KBM-7 (cell line): Measurements from ENCODE around the gene MRPS24.
A peak's percentile ranks its signal among the peaks of the same experiment; 100 is the strongest.

Experiments
- DNase-seq: peaks from one replicate; pipeline ENCODE4 v3.0.0-alpha.2; 2015
- in situ Hi-C: fragments of 300-500 bp; cut with MboI; formaldehyde crosslinking; loops from 2 replicates; pipeline ENCODE4 v1.14.3; 2020; ENCODE audit warnings: low sequenced_read_pairs, low pct_unique_long_range_greater_than_20kb, mixed read lengths

The MRPS24 gene

DNA sequence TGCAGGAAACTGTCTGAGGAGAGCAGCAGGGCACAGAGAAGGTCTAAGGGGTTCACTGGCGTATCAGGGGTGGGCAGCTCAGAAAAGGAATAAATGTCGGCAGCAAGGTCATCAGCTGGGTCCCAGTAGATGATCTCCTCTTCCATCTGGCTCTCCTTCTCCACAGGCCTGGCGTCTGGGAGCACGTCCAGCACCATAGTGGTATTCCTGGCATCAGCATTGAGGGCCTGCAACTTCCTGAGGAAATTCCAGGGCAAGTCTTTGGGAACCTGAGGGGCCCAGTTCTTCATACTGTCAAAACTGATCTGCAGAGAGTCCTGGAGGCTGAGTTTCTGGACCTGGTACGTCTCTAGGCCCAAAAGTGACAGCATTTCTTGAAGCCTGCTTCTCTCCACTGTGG is 9.6 kb upstream of the MRPS24 start:
- no peak for DNase-seq
- in situ Hi-C loops: no loop called here

DNA sequence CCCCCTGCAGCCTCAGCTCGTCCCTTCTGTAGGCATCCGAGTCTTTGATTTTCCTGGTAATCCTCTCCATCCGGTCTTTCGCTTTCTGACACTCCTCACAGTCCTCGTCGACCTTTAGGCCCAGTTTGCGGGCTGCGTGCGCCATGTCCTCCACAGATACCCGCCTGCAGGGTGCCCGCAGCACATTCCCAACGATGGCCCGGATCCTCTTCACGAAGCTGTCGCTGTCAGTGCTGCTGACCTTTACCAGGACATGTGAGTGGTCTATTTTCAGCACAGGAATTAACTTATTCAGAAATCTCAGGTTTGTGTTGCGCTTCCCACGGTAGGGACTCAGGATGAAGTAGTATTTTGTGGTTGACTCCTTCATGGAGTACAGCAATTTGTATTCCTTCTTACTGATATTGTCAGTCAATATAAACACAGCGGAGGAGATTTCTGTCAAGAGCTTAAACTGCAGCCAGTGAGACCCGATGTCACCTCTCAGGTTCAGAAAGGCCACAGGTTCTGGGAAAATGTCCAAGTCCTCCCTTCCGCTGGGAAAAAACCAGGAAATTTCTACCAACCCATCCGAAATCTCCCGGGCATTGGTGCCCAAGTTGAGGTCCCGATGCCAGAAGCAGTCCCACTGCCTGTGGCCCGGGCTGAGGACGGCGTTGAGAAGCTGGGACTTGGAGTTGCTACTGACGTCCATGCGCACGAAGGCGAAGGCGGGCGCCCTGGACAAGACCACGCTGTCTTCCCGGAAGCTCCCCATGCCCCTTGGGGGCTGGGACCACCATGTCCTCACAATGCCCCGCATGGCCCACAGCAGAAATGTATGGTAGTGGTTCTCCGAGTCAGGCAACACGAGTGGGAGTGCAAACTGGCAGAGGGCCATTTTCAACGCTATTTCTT is 8.9 kb upstream of the MRPS24 start:
- no peak for DNase-seq
- in situ Hi-C loops: no loop called here

DNA sequence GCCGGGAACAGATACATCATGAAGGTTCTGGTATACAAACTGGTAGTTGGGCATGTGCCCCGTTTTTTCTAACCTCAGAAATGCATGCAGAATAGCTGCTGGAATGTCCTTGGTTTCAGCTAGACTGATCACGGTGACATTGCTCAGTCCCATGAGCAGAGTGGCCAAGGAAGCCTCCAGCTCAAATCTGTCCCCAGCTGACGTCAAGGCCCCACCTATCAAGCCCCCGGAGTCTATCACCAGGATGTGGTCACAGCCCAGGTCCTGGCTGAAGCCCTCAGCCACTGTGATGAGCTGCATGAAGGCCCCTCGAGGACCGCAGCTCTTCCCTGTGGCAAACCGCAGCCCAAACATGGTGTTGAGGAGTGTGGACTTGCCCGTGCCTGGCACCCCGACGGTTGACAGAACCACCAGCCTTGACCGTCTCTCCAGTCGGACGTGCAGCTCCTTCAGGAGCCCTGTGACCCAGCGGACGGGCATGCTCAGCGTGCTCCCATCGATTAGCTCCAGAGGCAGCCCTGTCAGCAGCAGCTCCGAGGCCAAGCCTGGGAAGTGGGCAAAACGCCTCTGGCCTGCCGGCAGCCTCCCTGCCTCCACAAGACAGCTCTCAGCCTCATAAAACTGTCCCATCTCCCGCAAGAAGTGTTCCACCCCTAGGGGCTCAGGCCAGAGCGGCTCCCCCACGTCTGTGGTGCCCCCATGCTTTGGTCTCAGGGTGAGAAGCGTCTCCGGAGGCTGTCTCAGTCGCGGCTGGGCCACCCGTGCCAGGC is 7.8 kb upstream of the MRPS24 start:
- no peak for DNase-seq
- in situ Hi-C loops: no loop called here

DNA sequence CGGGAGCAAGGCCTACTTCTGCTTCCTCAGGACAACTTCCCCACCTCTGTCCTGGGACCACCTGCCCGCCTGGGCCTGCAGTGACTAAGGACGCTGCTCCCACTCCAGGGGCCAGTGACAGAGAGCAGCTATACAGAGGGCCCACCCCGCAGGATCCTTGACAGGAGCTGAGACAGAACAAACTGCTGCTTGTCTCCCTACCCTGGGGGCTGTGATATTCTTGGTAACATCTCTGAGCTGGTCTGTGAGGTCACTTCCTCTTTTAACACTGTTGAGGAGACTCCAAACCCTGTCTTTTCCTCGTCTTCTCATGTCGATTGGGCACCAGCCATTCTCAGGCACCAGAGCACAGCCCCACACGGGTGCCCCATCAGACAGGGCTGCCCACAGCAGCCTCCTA is 6.9 kb upstream of the MRPS24 start:
- peak; percentile 54 for DNase-seq
- in situ Hi-C loops: no loop called here

DNA sequence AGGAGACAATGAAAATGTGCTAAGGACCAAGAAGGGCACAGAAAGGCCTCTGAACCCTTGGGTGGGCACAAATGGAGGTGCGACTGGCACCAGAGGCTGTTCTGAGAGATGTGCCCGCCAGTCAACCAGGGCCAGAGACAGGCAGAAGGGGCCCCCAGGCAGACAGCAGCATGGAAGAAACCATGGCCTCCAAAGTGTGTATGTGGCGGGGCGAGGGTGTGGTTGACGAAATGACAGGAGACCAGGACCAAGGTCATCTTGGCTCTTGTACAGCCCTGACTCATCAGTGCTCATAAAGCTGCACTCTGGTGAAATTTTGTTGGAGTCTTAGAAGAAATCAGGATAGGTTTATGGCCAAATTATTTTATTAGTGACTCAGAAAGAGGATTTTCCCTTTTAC is 4.0 kb upstream of the MRPS24 start:
- DNase-seq: no peak
- in situ Hi-C loops: no loop called here

DNA sequence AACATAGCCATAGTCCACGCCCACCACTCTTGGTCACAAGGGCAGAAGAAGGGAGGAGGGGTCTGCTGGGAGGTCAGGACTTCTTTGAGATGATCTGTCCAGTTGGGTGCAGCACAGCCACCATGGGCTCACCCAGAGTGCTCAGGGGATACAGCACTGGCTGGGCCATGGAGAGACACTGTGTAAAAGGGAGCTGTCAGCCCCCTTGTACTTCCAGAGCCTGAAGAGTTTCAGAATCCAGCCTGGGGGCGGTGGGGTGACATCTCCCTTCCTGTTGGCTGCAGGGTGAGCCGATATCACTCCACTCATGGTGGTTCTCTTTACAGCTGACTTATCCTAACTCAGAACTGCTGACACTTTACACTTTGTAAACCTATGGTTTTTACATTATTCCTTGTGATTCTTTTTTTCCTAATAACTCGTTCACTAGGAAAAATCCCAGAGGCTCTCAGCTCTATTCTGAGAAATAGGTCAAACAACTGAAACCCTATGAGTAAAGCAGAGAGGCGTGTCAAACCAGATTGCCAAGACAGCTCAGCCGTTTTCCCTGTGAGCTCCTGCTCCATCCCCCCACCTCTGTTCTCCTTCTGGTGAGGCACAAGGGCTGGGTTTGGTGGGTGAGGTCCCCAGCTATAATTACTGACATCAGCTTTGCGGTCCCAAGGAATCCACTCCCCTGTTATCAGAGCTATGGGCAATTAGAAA is 3.2 kb upstream of the MRPS24 start:
- no peak for DNase-seq
- in situ Hi-C loops: no loop called here

DNA sequence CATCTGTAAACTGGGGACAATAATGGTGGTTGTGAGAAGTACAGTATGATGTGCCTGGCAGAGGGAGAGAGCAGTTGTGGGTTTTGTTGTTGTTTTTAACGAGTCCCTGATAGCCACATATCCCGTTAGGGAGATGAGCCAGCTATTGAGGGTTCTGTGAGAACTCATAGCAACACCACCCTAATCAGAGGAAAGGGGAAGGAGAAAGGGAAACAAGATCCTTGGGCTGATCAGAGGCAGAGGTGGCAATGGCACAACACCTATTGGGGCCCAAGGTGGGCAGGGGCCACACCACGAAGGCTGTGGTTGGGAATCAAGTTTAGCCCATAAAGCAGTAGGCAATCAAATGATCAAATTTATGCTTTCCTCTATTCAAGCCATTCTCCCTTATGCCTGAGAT is 1.7 kb upstream of the MRPS24 start:
- in situ Hi-C loops: no loop called here
- no peak for DNase-seq

DNA sequence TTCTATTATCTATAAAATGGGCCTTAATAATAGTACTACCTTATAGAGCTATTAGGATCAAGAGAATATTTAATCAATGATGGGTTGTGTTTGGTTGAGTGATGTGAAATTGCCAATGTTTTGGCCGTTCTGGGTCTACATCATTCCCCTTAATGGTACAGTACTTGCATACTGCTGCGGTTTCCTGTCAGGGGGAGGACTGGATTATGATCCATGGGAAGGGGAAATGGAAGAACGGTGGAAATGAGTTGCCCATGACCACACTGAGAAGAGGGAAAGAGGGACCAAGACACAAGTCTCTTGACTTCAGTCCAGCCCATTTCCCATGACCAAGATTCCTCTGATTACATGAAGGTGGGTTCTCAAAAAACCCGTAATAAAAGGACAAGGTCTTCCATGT is 999 bp upstream of the MRPS24 start:
- in situ Hi-C loops: no loop called here
- no peak for DNase-seq

DNA sequence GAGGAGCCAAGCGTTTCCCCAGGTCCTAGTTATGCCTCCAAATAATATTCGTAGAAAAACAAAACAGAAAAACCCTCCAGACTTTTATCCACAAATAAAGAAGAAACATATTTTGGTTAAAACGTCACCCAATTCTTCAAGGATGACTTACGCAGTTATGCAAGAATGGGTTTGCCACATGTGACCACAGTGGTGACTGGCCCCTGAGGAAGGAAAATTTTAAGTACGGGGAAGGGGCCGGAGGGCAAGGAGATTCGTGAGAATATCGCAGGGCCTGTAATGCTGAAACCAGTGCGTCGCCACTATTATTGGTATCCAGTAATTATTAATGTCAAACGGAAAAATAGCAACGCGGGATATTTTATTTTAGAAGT is 537 bp upstream of the MRPS24 start:
- DNase-seq: no peak
- in situ Hi-C loops: no loop called here

DNA sequence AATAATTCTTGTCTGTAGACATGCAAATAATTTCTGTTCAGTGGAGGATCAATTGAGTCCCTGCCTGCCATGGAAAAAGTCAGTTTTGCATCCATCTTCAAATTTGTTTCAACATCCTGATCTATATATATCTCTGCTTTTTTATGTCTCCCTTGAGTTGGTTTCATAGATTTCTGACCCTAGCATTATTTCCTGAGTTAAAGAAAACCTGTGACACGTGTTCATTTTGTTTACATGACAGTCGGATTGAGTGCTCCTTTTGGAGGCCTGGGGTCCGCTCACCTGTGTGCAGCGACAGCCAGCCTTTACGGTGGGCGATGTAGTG is 674 bp downstream of the MRPS24 start:
- in situ Hi-C loops: no loop called here
- DNase-seq: peak; percentile 12

DNA sequence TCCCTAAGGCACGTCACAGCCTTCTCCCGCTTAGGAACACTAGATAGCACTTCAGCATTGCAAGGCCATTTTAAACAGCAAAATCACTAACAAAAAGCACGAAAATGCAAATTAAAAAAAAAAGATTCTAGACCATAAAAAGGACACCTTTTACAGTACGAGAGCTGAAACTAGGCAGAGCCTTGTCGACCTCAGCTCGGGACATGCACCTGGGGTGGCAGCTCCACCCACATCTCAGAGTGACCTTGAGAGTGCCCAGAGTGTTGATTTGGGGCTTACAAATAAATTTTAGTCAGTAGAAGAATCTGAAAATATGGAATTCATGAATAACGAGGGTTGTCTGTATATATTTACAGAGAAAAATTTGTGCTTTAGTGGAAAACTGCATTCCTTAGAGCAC is 1.1 kb downstream of the MRPS24 start:
- DNase-seq: no peak

DNA sequence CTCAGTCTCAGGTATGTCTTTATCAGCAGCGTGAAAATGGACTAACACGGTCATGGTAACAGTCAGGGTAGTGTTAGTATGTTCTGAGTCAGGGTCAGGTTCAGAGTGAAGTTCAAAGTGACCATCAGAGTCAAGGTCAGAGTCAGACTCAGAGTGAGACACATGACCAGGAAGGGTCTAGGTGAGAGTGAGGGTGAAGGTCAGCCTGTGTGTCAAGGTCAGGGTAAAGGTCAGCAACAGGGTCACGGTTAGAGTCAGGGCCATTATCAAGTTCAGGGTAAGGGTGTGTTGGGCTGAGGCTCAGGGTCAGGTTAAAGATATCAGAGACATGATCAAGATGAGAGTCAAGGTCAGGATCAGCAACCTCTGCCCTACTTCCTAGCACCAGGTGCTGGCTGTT is 4.0 kb downstream of the MRPS24 start:
- in situ Hi-C loops: no loop called here

More for the DNA sequence above, 1.1 kb downstream of the MRPS24 start:
- in situ Hi-C loops: no loop called here

DNA sequence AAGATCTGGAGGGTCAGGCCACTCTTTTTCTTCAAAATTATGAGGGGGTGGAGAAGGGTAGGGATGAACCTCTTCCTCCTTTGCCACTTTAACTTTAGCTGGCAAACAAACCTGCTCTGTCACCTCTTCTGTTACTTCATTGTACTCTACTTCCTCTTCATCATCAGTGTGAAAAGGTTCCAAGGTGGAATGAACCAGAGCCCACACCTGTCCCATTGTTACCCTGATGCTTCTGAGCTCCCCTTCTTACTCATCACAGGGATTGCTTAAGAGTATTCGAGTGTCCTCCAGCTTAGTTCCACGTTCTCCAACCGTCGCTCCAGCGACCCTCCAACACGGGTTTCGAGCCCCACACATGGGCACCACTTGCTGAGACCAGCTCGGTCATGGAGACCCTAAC is 5.2 kb downstream of the MRPS24 start:
- in situ Hi-C loops: no loop called here
- no peak for DNase-seq

More for the DNA sequence above, 4.0 kb downstream of the MRPS24 start:
- no peak for DNase-seq

DNA sequence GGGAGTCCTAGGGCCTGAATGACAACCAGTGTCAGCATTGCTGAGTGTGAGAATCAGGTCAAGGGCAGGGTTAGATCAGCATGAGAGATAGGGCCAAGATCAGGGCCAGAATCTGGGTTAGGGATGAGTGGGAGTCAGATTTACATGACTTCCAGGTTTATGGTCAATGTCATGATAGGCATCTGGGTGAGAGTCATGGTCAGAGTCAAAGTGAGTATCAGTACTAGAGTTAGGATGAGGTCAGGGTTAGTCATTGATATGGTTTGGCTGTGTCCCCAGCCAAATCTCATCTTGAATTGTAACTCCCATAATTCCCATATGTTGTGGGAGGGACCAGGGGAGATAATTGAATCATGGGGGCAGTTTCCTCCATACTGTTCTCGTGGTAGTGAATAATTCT is 12.3 kb downstream of the MRPS24 start:
- in situ Hi-C loops: no loop called here
- DNase-seq: no peak

DNA sequence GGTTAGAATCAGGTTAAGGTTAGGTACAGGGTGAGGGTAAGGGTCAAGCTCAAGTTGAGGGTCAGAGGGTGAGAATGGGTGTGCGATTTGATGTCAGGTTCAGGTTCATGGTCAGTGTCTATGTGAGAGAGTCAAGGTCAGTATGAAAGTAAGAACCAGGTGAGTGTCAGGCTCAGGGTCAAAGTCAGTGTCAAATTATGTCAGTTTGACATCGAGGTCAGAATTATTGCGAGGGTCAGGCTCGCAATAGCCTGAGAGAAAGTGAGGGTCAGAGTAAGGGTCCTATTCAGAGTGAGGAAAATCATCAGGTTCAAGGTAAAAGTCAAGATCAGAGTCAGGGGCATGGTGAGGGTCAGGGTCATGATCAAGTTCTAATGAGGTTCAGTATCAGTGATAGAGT is 13.0 kb downstream of the MRPS24 start:
- DNase-seq: no peak
- in situ Hi-C loops: no loop called here

DNA sequence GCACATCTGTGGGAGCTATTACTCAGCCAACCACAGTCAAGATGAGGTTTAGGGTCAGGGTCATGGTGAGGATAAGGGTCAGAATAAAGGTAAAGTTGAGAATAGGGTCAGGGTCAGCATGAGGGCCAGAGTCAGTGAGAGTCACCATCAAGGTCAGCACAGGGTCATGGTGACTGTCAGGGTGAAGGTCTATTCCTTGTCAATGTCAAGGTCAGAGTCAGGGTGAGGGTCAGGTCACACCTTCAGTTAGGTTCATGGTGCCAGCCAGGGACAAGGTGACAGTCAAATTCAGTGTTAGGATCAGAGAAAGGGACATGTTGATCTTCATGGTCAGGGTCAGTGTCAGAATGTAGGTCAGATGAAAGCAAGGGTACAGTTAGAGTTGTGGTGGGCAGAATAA is 14.1 kb downstream of the MRPS24 start:
- in situ Hi-C loops: no loop called here
- DNase-seq: no peak

DNA sequence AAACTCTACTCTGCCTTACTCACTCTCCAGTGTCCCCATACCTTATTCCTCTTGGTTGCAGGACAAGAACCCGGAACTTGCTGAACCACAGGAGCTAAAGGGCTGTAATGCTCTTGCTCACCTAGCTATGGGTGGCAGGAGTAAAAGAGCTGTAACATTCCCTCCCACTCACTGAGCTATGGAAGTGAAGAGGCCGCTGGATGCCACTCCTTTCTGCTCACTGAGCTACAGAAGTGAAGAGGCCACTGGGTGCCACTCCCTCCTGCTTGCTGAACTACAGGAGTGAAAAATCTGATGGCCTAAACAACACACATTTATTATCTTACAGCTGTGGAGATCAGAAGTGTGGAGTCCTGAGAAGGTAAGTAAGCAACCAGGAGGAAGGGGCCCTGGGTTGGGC is 17.5 kb downstream of the MRPS24 start:
- DNase-seq: no peak
- in situ Hi-C loops: no loop called here

DNA sequence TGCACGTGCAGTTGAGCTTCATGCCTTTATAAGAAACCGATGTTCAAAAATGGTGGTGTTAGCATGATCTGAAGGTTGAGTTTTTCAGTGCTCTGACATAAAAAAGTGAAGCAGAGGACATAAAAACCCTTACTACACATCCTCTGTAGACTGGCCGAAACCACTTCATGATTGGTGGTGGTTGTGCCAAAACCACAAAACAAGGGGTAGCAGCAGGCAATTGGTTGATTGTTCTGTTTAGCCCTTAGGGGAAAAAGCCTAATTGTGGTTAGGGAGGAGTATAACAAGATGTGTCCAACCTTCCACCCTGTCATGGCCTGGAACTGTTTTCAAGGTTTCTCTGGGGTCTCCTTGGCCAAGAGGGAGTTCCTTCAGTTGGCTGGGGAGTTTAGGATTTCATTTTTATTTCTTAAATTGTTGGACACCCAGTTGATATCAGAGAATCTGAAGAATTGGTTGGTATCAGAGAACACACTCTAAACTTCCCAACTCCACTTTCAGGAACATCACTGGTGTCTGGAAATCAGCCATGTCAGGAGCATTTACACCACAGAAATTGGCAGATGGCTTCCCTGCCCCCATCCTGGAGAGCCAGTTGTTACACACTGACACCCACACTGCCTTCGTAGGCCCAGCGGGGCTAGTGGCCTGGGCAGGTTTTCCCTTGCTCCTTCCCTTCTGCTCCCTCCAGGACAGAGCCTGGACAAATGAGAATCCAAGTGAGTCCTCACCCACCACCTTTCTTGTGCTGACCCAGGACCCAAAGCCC is 18.8 kb downstream of the MRPS24 start:
- in situ Hi-C loops: no loop called here
- DNase-seq: peak; percentile 70

DNA sequence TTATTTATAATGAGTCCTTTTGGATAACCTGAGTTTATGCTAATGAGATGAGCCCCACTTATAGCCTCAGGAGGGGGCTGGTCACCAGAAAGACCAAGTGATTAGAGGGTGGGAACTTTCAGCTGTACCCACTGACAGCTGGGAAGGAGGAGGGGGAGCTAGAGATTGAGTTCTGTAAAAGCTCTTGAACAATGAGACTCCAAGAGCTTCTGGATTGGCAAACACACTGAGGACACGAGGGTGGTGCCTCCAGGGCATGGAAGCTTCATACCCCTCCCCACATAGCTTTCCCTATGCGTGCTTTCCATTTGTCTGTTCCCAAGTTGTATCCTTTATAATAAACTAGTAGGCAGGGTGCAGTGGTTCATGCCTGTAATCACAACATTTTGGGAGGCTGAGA is 20.3 kb downstream of the MRPS24 start:
- no peak for DNase-seq
- in situ Hi-C loops: loop anchor here (25.0 kb wide), 1 partner anchor 387 kb away; no protein-coding TSS in a partner anchor
